ENCODE data around the gene HMHB1. TPM values are rescaled to one million over a fixed set of nuclear protein-coding genes. Genes with fewer than 3 reads are reported as not detected.

The HMHB1 gene
- total RNA-seq, 1 experiment from 2014 or later: not detected

- no peak overlapping the region for H3K14ac ChIP-seq (ENCODE audit: insufficient read depth, low read length)
- H4K91ac ChIP-seq (ENCODE audit: insufficient read length, low read depth, low read length): no peak overlapping the region
- H2AFZ ChIP-seq (ENCODE audit: low read length): no peak overlapping the region
- H3K27ac ChIP-seq (ENCODE audit: insufficient read length, low read depth, low read length): no peak overlapping the region
- WGBS (ENCODE audit: extremely low coverage, insufficient read length, low lambda C conversion rate): no CpG with 5 or more reads among the region's 1 CpG
- no peak overlapping the region for H3K4me2 ChIP-seq (ENCODE audit: insufficient read depth, insufficient read length, low read length)
- DNase-seq: no peak
- no peak overlapping the region for H2BK5ac ChIP-seq (ENCODE audit: insufficient read length, low read length)
- no peaks in the 10 kb centered on the region for H3K27me3 ChIP-seq (ENCODE audit: insufficient read depth, low read length)
- H2BK15ac ChIP-seq (ENCODE audit: low read depth, low read length): no peak overlapping the region
- H3K27ac Mint-ChIP-seq: no peak overlapping the region
- peaks cover 12 to 21% of the 10 kb centered on the region in 2 experiments for H3K4me1 Mint-ChIP-seq
- no peaks in the 10 kb centered on the region for H3K4me1 ChIP-seq (ENCODE audit: insufficient read depth, low read length)
- peaks cover 0 to 2% (median 0%) of the 10 kb centered on the region in 3 experiments; a peak in 1 of 7 replicates for H3K36me3 Mint-ChIP-seq (ENCODE audit: insufficient read depth in 1 of 3, low read depth in 3 of 3)
- no peak overlapping the region for H3K9ac ChIP-seq (ENCODE audit: extremely low read depth, insufficient read length, low read length)
- no peak overlapping the region for H3K23ac ChIP-seq (ENCODE audit: insufficient read length, low read depth, low read length)
- H2BK120ac ChIP-seq (ENCODE audit: low read depth, low read length, poor library complexity, severe bottlenecking): no peak overlapping the region
- no peak overlapping the region for H3K18ac ChIP-seq (ENCODE audit: insufficient read length, low read depth, low read length)
- no peaks in the 10 kb centered on the region for H3K79me1 ChIP-seq (ENCODE audit: insufficient read depth, low read depth, low read length, poor library complexity, severe bottlenecking)
- no peak overlapping the region for H3T11ph ChIP-seq (ENCODE audit: low read length)
- no peak overlapping the region for H2BK12ac ChIP-seq (ENCODE audit: insufficient read length, low read depth, low read length)
- H2AK5ac ChIP-seq (ENCODE audit: insufficient read length, low read length): no peak overlapping the region
- no peak overlapping the region for H3K4ac ChIP-seq (ENCODE audit: low read depth, low read length)
- H4K20me1 ChIP-seq (ENCODE audit: control insufficient read depth, insufficient read depth, insufficient read length): no peaks in the 10 kb centered on the region
- H3K79me2 ChIP-seq (ENCODE audit: insufficient read depth, low read length): no peaks in the 10 kb centered on the region
- H3K9me3 ChIP-seq (ENCODE audit: control insufficient read depth, low read depth, low read length): no peaks in the 10 kb centered on the region
- no peak overlapping the region for H3K56ac ChIP-seq (ENCODE audit: insufficient read length, low read depth, low read length)
- H2BK20ac ChIP-seq (ENCODE audit: low read depth, low read length, poor library complexity, severe bottlenecking): no peak overlapping the region
- H3K9me3 Mint-ChIP-seq: no peaks in the 10 kb centered on the region
- no peak for TF ChIP-seq CTCF (conservative IDR thresholded peaks at IDR 0.05)
- H3K27me3 Mint-ChIP-seq (ENCODE audit: low read depth): no peaks in the 10 kb centered on the region
- H4K5ac ChIP-seq (ENCODE audit: insufficient read length, low read depth, low read length): no peak overlapping the region
- H3K23me2 ChIP-seq (ENCODE audit: insufficient read length, low read depth, low read length, poor library complexity, severe bottlenecking): no peaks in the 10 kb centered on the region
- no peak overlapping the region for H4K8ac ChIP-seq (replicated peaks; ENCODE audit: insufficient read length, low read depth, low read length)
- no peak overlapping the region for H3K4me3 Mint-ChIP-seq
Measured at GRCh38 chr5:143788401-143788800, 23.6 kb upstream of the HMHB1 start.

All from H9 (cell line).